Loucy (cell line): Measurements from ENCODE around the gene ALG12.

Experiments used
- H2AFZ ChIP-seq: fragments of 200-600 bp; sonication (generic); 2 replicates; pipeline ENCODE4 v1.6.0; 2016; ENCODE audit warnings: antibody characterized with exemption, mild to moderate bottlenecking, low read length, moderate library complexity
- H3F3A ChIP-seq: fragments of 200-600 bp; 2 replicates; pipeline ENCODE4 v1.6.0; 2016; ENCODE audit warnings: antibody characterized with exemption, low read depth, mild to moderate bottlenecking
- H3K27me3 ChIP-seq: fragments of 200-600 bp; sonication (generic); 2 replicates; pipeline ENCODE4 v1.6.1; 2014; ENCODE audit warnings: low read length, mild to moderate bottlenecking; ENCODE audit not compliant: insufficient read depth, poor library complexity, severe bottlenecking
- H3K36me3 ChIP-seq: fragments of 200-600 bp; sonication (generic); 2 replicates; pipeline ENCODE4 v1.6.1; 2016; ENCODE audit warnings: low read length; ENCODE audit not compliant: insufficient read depth
- H3K4me1 ChIP-seq: fragments of 200-600 bp; sonication (generic); 2 replicates; pipeline ENCODE4 v1.5.1; 2014; ENCODE audit warnings: low read length, mild to moderate bottlenecking; ENCODE audit not compliant: insufficient read depth, poor library complexity, severe bottlenecking
- H3K4me2 ChIP-seq: fragments of 200-600 bp; sonication (generic); 2 replicates; pipeline ENCODE4 v1.6.0; 2014; ENCODE audit warnings: antibody characterized with exemption, low read length, low read depth, mild to moderate bottlenecking; ENCODE audit not compliant: poor library complexity, severe bottlenecking
- H3K4me3 ChIP-seq: fragments of 200-600 bp; sonication (generic); 2 replicates; pipeline ENCODE4 v1.5.1; 2014; ENCODE audit warnings: low read length, mild to moderate bottlenecking, mixed read lengths; ENCODE audit not compliant: poor library complexity, severe bottlenecking
- H3K79me2 ChIP-seq: fragments of 200-600 bp; sonication (generic); 2 replicates; pipeline ENCODE4 v1.6.1; 2014; ENCODE audit warnings: low read length; ENCODE audit not compliant: insufficient read depth
- H3K9ac ChIP-seq: fragments of 200-600 bp; sonication (generic); 2 replicates; pipeline ENCODE4 v1.6.0; 2014; ENCODE audit warnings: mild to moderate bottlenecking, low read depth, low read length, moderate library complexity; ENCODE audit not compliant: poor library complexity, severe bottlenecking
- H3K9me2 ChIP-seq: fragments of 200-600 bp; sonication (generic); replicated peaks from 2 replicates; pipeline ENCODE4 v1.6.1; 2016; ENCODE audit warnings: low read depth, low read length, mixed read lengths
- H3K9me3 ChIP-seq: fragments of 200-600 bp; sonication (generic); 2 replicates; pipeline ENCODE4 v1.6.1; 2014; ENCODE audit warnings: mild to moderate bottlenecking, antibody characterized with exemption, low read length, low read depth; ENCODE audit not compliant: insufficient read depth
- H4K20me1 ChIP-seq: fragments of 200-600 bp; sonication (generic); 2 replicates; pipeline ENCODE4 v1.6.0; 2014; ENCODE audit warnings: antibody characterized with exemption, low read length, mild to moderate bottlenecking; ENCODE audit not compliant: insufficient read depth, poor library complexity, severe bottlenecking
- EZH2phosphoT487 ChIP-seq: fragments of 200-600 bp; IDR thresholded peaks from 2 replicates; pipeline ENCODE4 v1.6.1; 2018; ENCODE audit warnings: antibody characterized with exemption, mild to moderate bottlenecking, moderate library complexity, borderline replicate concordance
- TF ChIP-seq, protein P1 (sequence below): fragments of 200-600 bp; sonication (generic); conservative IDR thresholded peaks from 2 replicates; pipeline ENCODE4 v1.5.1; 2014; ENCODE audit warnings: mild to moderate bottlenecking, antibody characterized with exemption, low read length

ALG12 gene

DNA sequence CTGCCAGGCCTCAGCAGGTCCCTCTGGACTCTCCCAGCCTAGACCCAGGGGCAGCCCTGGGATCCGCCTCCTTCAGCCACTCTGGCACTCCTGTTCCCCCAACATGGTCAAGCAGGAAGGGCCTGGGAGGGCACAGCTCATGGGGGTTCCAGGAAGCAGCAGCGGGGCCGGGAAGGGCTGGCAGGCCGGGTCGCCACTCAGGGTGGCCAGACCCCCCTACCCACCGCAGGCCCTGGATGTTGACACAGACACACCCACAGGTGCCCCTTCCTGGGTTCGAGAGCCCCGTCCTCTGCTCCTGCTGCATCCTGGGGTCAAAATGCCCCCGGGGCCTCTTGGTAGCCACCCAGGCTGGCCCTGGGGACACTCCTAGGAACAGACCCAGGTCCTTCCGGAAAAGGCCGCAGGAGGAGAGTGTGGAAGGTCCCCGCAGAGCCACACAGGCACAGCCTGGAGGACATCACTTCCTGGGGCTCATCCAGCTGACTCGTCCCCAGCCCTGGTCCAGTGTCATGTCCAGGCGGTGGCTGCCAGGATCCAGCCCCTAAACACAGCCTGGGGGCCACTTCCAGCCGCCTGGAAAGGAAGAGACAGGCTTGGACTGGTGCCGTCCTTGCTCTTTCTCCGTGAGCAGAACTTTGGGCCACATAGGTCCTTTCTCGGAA, 35.6 kb upstream of the ALG12 start:
- TF ChIP-seq, protein P1, sequence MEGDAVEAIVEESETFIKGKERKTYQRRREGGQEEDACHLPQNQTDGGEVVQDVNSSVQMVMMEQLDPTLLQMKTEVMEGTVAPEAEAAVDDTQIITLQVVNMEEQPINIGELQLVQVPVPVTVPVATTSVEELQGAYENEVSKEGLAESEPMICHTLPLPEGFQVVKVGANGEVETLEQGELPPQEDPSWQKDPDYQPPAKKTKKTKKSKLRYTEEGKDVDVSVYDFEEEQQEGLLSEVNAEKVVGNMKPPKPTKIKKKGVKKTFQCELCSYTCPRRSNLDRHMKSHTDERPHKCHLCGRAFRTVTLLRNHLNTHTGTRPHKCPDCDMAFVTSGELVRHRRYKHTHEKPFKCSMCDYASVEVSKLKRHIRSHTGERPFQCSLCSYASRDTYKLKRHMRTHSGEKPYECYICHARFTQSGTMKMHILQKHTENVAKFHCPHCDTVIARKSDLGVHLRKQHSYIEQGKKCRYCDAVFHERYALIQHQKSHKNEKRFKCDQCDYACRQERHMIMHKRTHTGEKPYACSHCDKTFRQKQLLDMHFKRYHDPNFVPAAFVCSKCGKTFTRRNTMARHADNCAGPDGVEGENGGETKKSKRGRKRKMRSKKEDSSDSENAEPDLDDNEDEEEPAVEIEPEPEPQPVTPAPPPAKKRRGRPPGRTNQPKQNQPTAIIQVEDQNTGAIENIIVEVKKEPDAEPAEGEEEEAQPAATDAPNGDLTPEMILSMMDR, result no peak
- TF ChIP-seq EZH2phosphoT487, result no peak
- Histone ChIP-seq H3K79me2 (no peaks in the 10 kb centered on the region), H3K36me3 (no peaks in the 10 kb centered on the region), H2AFZ (no peak overlapping the region), H3K4me2 (no peak overlapping the region), H3K9me3 (no peaks in the 10 kb centered on the region), H3K4me1 (peaks cover 5% of the 10 kb centered on the region), H3K4me3 (no peak overlapping the region), H4K20me1 (no peaks in the 10 kb centered on the region), H3K9me2 (no peaks in the 10 kb centered on the region), H3K9ac (no peak overlapping the region), H3K27me3 (no peaks in the 10 kb centered on the region), H3F3A (no peaks in the 10 kb centered on the region)

DNA sequence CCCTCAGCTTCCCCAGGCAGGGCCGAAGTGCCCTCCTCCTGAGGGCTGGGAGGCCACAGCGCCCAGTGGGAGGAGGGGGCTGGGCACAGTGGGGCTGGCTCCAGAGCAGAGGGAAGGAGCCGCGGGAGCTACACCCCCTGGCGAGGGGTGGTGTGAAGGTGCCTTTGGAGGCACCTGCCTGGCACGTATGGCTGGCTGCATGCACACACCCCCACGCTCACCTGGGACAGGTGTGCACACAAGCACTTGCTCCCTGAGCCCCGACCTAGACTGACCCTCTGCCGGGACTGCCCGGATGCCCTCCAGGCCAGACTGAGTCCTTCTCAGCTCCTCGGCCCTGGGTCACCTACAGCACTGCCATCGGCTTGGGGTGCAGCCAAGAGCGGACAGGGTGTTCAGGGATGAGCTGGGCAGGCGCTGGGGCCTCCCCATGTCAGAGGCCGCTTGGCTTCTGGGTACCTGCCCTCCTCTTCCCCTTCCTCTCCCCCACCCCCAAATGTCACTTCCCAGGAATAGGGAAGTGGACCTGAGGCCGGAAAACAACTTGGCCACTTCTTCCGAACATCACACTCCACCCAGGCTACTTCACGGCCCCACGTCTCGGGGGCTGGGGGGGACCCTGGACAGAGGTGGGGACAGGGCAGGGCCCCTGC, 34.9 kb upstream of the ALG12 start:
- H3F3A ChIP-seq, result no peaks in the 10 kb centered on the region
- no peaks in the 10 kb centered on the region for H3K9me3 ChIP-seq
- H3K36me3 ChIP-seq, result no peaks in the 10 kb centered on the region
- no peak for TF ChIP-seq EZH2phosphoT487
- TF ChIP-seq, protein P1, result no peak
- no peaks in the 10 kb centered on the region for H3K79me2 ChIP-seq
- H3K4me3 ChIP-seq, result no peak overlapping the region
- no peak overlapping the region for H3K9ac ChIP-seq
- H3K27me3 ChIP-seq, result no peaks in the 10 kb centered on the region
- H3K4me2 ChIP-seq, result no peak overlapping the region
- H2AFZ ChIP-seq, result no peak overlapping the region
- no peaks in the 10 kb centered on the region for H3K9me2 ChIP-seq
- peaks cover 5% of the 10 kb centered on the region for H3K4me1 ChIP-seq
- H4K20me1 ChIP-seq, result no peaks in the 10 kb centered on the region

GRCh38 chr22:49951986-49952896, 34.0 kb upstream of the ALG12 start:
- Histone ChIP-seq H2AFZ (no peak overlapping the region), H3K27me3 (no peaks in the 10 kb centered on the region), H3K4me1 (peaks cover 5% of the 10 kb centered on the region), H3K9me2 (no peaks in the 10 kb centered on the region), H3K9me3 (no peaks in the 10 kb centered on the region), H3F3A (no peaks in the 10 kb centered on the region), H3K9ac (no peak overlapping the region), H4K20me1 (no peaks in the 10 kb centered on the region), H3K79me2 (no peaks in the 10 kb centered on the region), H3K36me3 (no peaks in the 10 kb centered on the region), H3K4me2 (no peak overlapping the region), H3K4me3 (no peak overlapping the region)
- TF ChIP-seq, protein P1, result no peak
- no peak for TF ChIP-seq EZH2phosphoT487
